Upper lobe of left lung (tissue), 6 donors: ENCODE results near the gene RPL5. TPM values are rescaled to one million over a fixed set of nuclear protein-coding genes. Genes with fewer than 3 reads are reported as not detected.

Experiments used
- ATAC-seq, 2 donors: fragments of 200-7000 bp; cut with Tn5 transposase; one replicate each; pipeline ENCODE4 v1.9.1; 2022; ENCODE audit warnings: mild to moderate bottlenecking in 2 of 2, moderate library complexity in 2 of 2; ENCODE audit not compliant: low FRiP score in 2 of 2
- DNase-seq, 2 donors: peaks; one replicate each; pipeline ENCODE4 v3.0.0-alpha.2; 2019 to 2020
- H3K27ac ChIP-seq, 4 donors: fragments of 200-600 bp; sonication (generic); one replicate each; pipeline ENCODE4 v1.5.1; 2016 to 2019
- H3K27me3 ChIP-seq, 4 donors: fragments of 200-600 bp; sonication (generic); one replicate each; pipeline ENCODE4 v1.5.1; 2017 to 2019
- H3K36me3 ChIP-seq, 4 donors: fragments of 200-600 bp; sonication (generic); one replicate each; pipeline ENCODE4 v1.5.1; 2016 to 2019
- H3K4me1 ChIP-seq, 4 donors: fragments of 200-600 bp; sonication (generic); one replicate each; pipeline ENCODE4 v1.5.1; 2018 to 2019
- H3K4me3 ChIP-seq, 4 donors: fragments of 200-600 bp; sonication (generic); one replicate each; pipeline ENCODE4 v1.5.1; 2017 to 2019; ENCODE audit warnings: mild to moderate bottlenecking in 2 of 4, moderate library complexity in 1 of 4
- H3K9me3 ChIP-seq, 4 donors: fragments of 200-600 bp; sonication (generic); one replicate each; pipeline ENCODE4 v1.5.1; 2018 to 2019
- CTCF ChIP-seq, 6 experiments: fragments of 450-650 bp in 4 of 6; fragments of 200-600 bp in 2 of 6; sonication (generic) in 2 of 6; IDR thresholded peaks; one replicate each; pipeline ENCODE4 v1.5.1; 2016 to 2019; ENCODE audit warnings: antibody characterized with exemption in 6 of 6
- EP300 ChIP-seq, 4 donors: sonication (generic); formaldehyde crosslinking; IDR thresholded peaks; one replicate each; pipeline ENCODE4 v1.5.1; 2017; ENCODE audit warnings: antibody characterized with exemption in 4 of 4, control low read depth in 2 of 4
- POLR2A ChIP-seq, 4 donors: fragments of 450-650 bp; IDR thresholded peaks; one replicate each; pipeline ENCODE4 v1.5.1; 2016 to 2017; ENCODE audit warnings: antibody characterized with exemption in 4 of 4, mild to moderate bottlenecking in 2 of 4
- POLR2AphosphoS5 ChIP-seq, 2 donors: sonication (generic); formaldehyde crosslinking; IDR thresholded peaks; one replicate each; pipeline ENCODE4 v1.5.1; 2017; ENCODE audit warnings: antibody characterized with exemption in 2 of 2
- WGBS, 2 donors: methylation state at CpG; one replicate each; pipeline ENCODE4 v1.1.5; 2017 to 2018; 5-methylcytosine and 5-hydroxymethylcytosine counted together
- total RNA-seq, 6 donors: library from RNA; depleted of rRNA in 4 of 6; stranded (reverse); fragments of >200 nt in 4 of 6; gene quantifications; one replicate each; pipeline versions ENCODE4 v1.1.0 to v1.2.1, GENCODE V29; 2016 to 2021
- donor health status: DM: no; HTN: no; CAD: no; lungs with moderate emphysema.
- donor health status: DM: no; HTN: yes; CAD: no; lungs with severe emphysema.

RPL5 gene
- total RNA-seq, 6 donors from 2014 or later, result 716 to 1,207 (median 813) TPM

GRCh38 chr1:92786111-92786901 lies 45.5 kb upstream of the RPL5 start:
- H3K36me3 ChIP-seq, result no peaks in the 10 kb centered on the region
- peak overlapping the region in 2 of 4 donors; percentile 72 to 82 for H3K4me3 ChIP-seq
- no peaks in the 10 kb centered on the region for H3K27me3 ChIP-seq
- peak overlapping the region; percentile 93 to 99 (median 96) for H3K27ac ChIP-seq
- 80 to 83% methylated on average over 5 of the region's 5 CpGs for WGBS, 2 donors
- ATAC-seq, result no peak
- no peak for TF ChIP-seq CTCF (IDR thresholded peaks at IDR 0.05)
- TF ChIP-seq POLR2AphosphoS5 (IDR thresholded peaks at IDR 0.05), result no peak
- TF ChIP-seq EP300 (IDR thresholded peaks at IDR 0.05), result no peak
- TF ChIP-seq POLR2A (IDR thresholded peaks at IDR 0.05), result no peak
- H3K4me1 ChIP-seq, result peaks cover 15 to 29% (median 26%) of the 10 kb centered on the region in 4 donors
- H3K9me3 ChIP-seq, result no peaks in the 10 kb centered on the region
- no peak for DNase-seq

- DNase-seq, result peak in 1 of 2 donors; percentile 59
- H3K9me3 ChIP-seq, result no peaks in the 10 kb centered on the region
- ATAC-seq, result no peak
- H3K4me1 ChIP-seq, result peaks cover 3 to 10% (median 4%) of the 10 kb centered on the region in 4 donors
- no peak overlapping the region for H3K27ac ChIP-seq
- H3K27me3 ChIP-seq, result no peaks in the 10 kb centered on the region
- H3K36me3 ChIP-seq, result no peaks in the 10 kb centered on the region
- no peak for TF ChIP-seq POLR2AphosphoS5 (IDR thresholded peaks at IDR 0.05)
- TF ChIP-seq POLR2A (IDR thresholded peaks at IDR 0.05), result no peak
- no peak for TF ChIP-seq EP300 (IDR thresholded peaks at IDR 0.05)
- TF ChIP-seq CTCF (IDR thresholded peaks at IDR 0.05), result no peak
- no peak overlapping the region for H3K4me3 ChIP-seq
Measured at GRCh38 chr1:92790081-92790480, 41.8 kb upstream of the RPL5 start.

GRCh38 chr1:92790867-92791266 lies 41.0 kb upstream of the RPL5 start:
- WGBS, 2 donors, result 89 to 93% methylated on average over 2 of the region's 2 CpGs
- DNase-seq, result no peak
- Histone ChIP-seq H3K4me1 (peaks cover 0 to 10% (median 1%) of the 10 kb centered on the region in 4 donors), H3K9me3 (no peaks in the 10 kb centered on the region), H3K36me3 (no peaks in the 10 kb centered on the region), H3K27me3 (no peaks in the 10 kb centered on the region), H3K27ac (no peak overlapping the region), H3K4me3 (no peak overlapping the region)
- no peak for ATAC-seq
- TF ChIP-seq POLR2A (IDR thresholded peaks at IDR 0.05) (no peak), EP300 (IDR thresholded peaks at IDR 0.05) (no peak), POLR2AphosphoS5 (IDR thresholded peaks at IDR 0.05) (no peak), CTCF (IDR thresholded peaks at IDR 0.05) (no peak)

- ATAC-seq (no peak), DNase-seq (no peak)
- H3K4me3 ChIP-seq, result peak overlapping the region in 1 of 4 donors; percentile 10
- H3K36me3 ChIP-seq, result no peaks in the 10 kb centered on the region
- no peak for TF ChIP-seq POLR2A (IDR thresholded peaks at IDR 0.05)
- TF ChIP-seq EP300 (IDR thresholded peaks at IDR 0.05), result no peak
- TF ChIP-seq POLR2AphosphoS5 (IDR thresholded peaks at IDR 0.05), result no peak
- no peak for TF ChIP-seq CTCF (IDR thresholded peaks at IDR 0.05)
- H3K27me3 ChIP-seq, result no peaks in the 10 kb centered on the region
- no peak overlapping the region for H3K27ac ChIP-seq
- 71% methylated on average over 7 of the region's 7 CpGs for WGBS, 2 donors
- no peaks in the 10 kb centered on the region for H3K9me3 ChIP-seq
- peaks cover 0 to 10% (median 1%) of the 10 kb centered on the region in 4 donors for H3K4me1 ChIP-seq
Measured at GRCh38 chr1:92791487-92792066, 40.3 kb upstream of the RPL5 start.
